GM12878 (cell line): ENCODE results near the gene ARID1A. TPM values are rescaled to one million over a fixed set of nuclear protein-coding genes. Genes with fewer than 3 reads are reported as not detected.
A peak's percentile ranks its signal among the peaks of the same experiment; 100 is the strongest.

ENCODE experiments used
- ATAC-seq: fragments of 200-7000 bp; cut with Tn5 transposase; 3 replicates; pipeline ENCODE4 v1.9.1; 2020; ENCODE audit warnings: mild to moderate bottlenecking, moderate library complexity
- BruUV-seq: library from RNA; stranded (reverse); fragments of 400-500 nt; replicated peaks from 2 replicates; lab custom pipeline; 2021; lab: Mats Ljungman, UMichigan
- CTCF ChIA-PET: fragments of 300-600 bp; sonication (Branson Sonifier 250); formaldehyde crosslinking; extraction: SDS; loops from one replicate; lab custom pipeline; 2021; ENCODE audit warnings: inconsistent platforms; lab: Yijun Ruan, JAX
- POLR2A ChIA-PET: fragments of 350-600 bp; formaldehyde crosslinking; extraction: SDS; loops from one replicate; lab custom pipeline; 2021; ENCODE audit warnings: inconsistent platforms; lab: Charles Lee
- RAD21 ChIA-PET: fragments of 300-600 bp; sonication (Branson Sonifier 250); formaldehyde crosslinking; loops from one replicate; lab custom pipeline; 2023; ENCODE audit warnings: antibody characterized with exemption; ENCODE audit not compliant: unreplicated experiment; lab: Charles Lee
- SMC1A ChIA-PET: fragments of 300-600 bp; sonication (Branson Sonifier 250); formaldehyde crosslinking; loops from one replicate; lab custom pipeline; 2023; ENCODE audit not compliant: unreplicated experiment, uncharacterized antibody; lab: Charles Lee
- DNase-seq: peaks from one replicate; pipeline ENCODE4 v3.0.0-alpha.2; 2011; ENCODE audit warnings: low read depth, low spot score
- FAIRE-seq: peaks from 3 replicates; lab custom pipeline; 2011; peaks lifted over from hg19 to GRCh38; lab: Jason Lieb, UNC
- H2AFZ ChIP-seq: 2 replicates; pipeline ENCODE4 v1.6.0; 2011; ENCODE audit warnings: low read depth, low read length, control low read depth; ENCODE audit not compliant: control insufficient read depth
- H3K27ac ChIP-seq: 2 replicates; pipeline ENCODE4 v1.5.1; 2011; ENCODE audit warnings: control low read depth; ENCODE audit not compliant: control insufficient read depth, insufficient read depth
- H3K27me3 ChIP-seq, 2 experiments: replicated peaks in 1 of 2; 2 replicates each; pipeline versions ENCODE4 v1.6.0 to v1.6.1; 2011; ENCODE audit warnings: low read length in 1 of 2; ENCODE audit not compliant: control insufficient read depth in 2 of 2, insufficient read depth in 2 of 2
- H3K36me3 ChIP-seq, 2 experiments: 2 replicates each; pipeline ENCODE4 v1.5.1; 2011; ENCODE audit warnings: low read length in 1 of 2; ENCODE audit not compliant: control insufficient read depth in 2 of 2, insufficient read depth in 2 of 2
- H3K4me1 ChIP-seq: 2 replicates; pipeline ENCODE4 v1.6.1; 2011; ENCODE audit warnings: mild to moderate bottlenecking, low read length, moderate library complexity, mixed read lengths; ENCODE audit not compliant: control insufficient read depth, insufficient read depth
- H3K4me2 ChIP-seq: 2 replicates; pipeline ENCODE4 v1.6.0; 2011; ENCODE audit warnings: control low read depth; ENCODE audit not compliant: control insufficient read depth, insufficient read depth
- H3K4me3 ChIP-seq: fragments of 200-600 bp; sonication (generic); 2 replicates; pipeline ENCODE4 v1.5.1; 2016
- H3K79me2 ChIP-seq: 2 replicates; pipeline ENCODE4 v1.6.0; 2011; ENCODE audit warnings: low read length; ENCODE audit not compliant: control insufficient read depth, insufficient read depth
- H3K9ac ChIP-seq: 2 replicates; pipeline ENCODE4 v1.8.0; 2011; ENCODE audit warnings: low read length, control low read depth, mixed read lengths; ENCODE audit not compliant: control insufficient read depth, insufficient read depth
- H3K9me3 ChIP-seq: replicated peaks from 3 replicates; pipeline ENCODE4 v1.5.1; 2011; ENCODE audit warnings: mild to moderate bottlenecking, low read length; ENCODE audit not compliant: control insufficient read depth, insufficient read depth
- H4K20me1 ChIP-seq: 2 replicates; pipeline ENCODE4 v1.6.0; 2011; ENCODE audit not compliant: control insufficient read depth, insufficient read depth
- ASH2L ChIP-seq: fragments of 300-600, 200-600 bp; sonication (generic); IDR thresholded peaks from 2 replicates; pipeline ENCODE4 v1.6.1; 2017; ENCODE audit warnings: low read depth, mild to moderate bottlenecking, borderline replicate concordance
- BCLAF1 ChIP-seq: fragments of 450-650 bp; IDR thresholded peaks from 2 replicates; pipeline ENCODE4 v1.6.1; 2017; ENCODE audit warnings: antibody characterized with exemption, mild to moderate bottlenecking, moderate library complexity
- CBX5 ChIP-seq: sonication (generic); IDR thresholded peaks from 2 replicates; pipeline ENCODE4 v1.6.1; 2016; ENCODE audit warnings: low read depth, moderate library complexity, mild to moderate bottlenecking, inconsistent platforms
- ELK1 ChIP-seq: IDR thresholded peaks from 2 replicates; pipeline ENCODE4 v1.6.1; 2012; ENCODE audit warnings: low read depth, low read length, improper control_type of control experiment
- EP300 ChIP-seq, 2 experiments: fragments of 150-350 bp in 1 of 2; IDR thresholded peaks; 2 replicates each; pipeline ENCODE4 v1.6.1; 2011 to 2012; ENCODE audit warnings: low read depth in 2 of 2, low read length in 2 of 2, borderline replicate concordance in 1 of 2, improper control_type of control experiment in 1 of 2, inconsistent platforms in 1 of 2; ENCODE audit not compliant: control insufficient read depth in 1 of 2
- FOXK2 ChIP-seq: fragments of 450-650 bp; IDR thresholded peaks from 2 replicates; pipeline ENCODE4 v1.6.1; 2017; ENCODE audit warnings: mild to moderate bottlenecking, moderate library complexity
- HDGF ChIP-seq: fragments of 450-650 bp; IDR thresholded peaks from 2 replicates; pipeline ENCODE4 v1.6.1; 2016; ENCODE audit warnings: antibody characterized with exemption
- MYC ChIP-seq: IDR thresholded peaks from 2 replicates; pipeline ENCODE4 v1.6.1; 2011; ENCODE audit warnings: mild to moderate bottlenecking, low read length, moderate library complexity, inconsistent platforms; ENCODE audit not compliant: insufficient read depth, insufficient replicate concordance, insufficient read length, severe bottlenecking
- NFIC ChIP-seq: IDR thresholded peaks from 2 replicates; pipeline ENCODE4 v1.6.1; 2012; ENCODE audit warnings: low read depth, mild to moderate bottlenecking, inconsistent platforms, low read length, moderate library complexity
- NFXL1 ChIP-seq: fragments of 450-650 bp; IDR thresholded peaks from 2 replicates; pipeline ENCODE4 v1.6.1; 2017; ENCODE audit warnings: antibody characterized with exemption, mild to moderate bottlenecking, borderline replicate concordance
- RBBP5 ChIP-seq: fragments of 200-600 bp; sonication (generic); conservative IDR thresholded peaks from 2 replicates; pipeline ENCODE4 v1.6.1; 2016
- RELB ChIP-seq: fragments of 450-650 bp; IDR thresholded peaks from 2 replicates; pipeline ENCODE4 v1.6.1; 2017; ENCODE audit warnings: low read depth, mild to moderate bottlenecking, moderate library complexity
- SREBF1 ChIP-seq: IDR thresholded peaks from 2 replicates; pipeline ENCODE4 v1.6.1; 2012; ENCODE audit warnings: mild to moderate bottlenecking, low read length
- ZBTB4 ChIP-seq: fragments of 450-650 bp; formaldehyde crosslinking; IDR thresholded peaks from 2 replicates; pipeline ENCODE4 v1.4.0; 2022; ENCODE audit warnings: mild to moderate bottlenecking, moderate library complexity
- WGBS: methylation state at CpG from one replicate; pipeline ENCODE4 v1.1.6; 2016; ENCODE audit warnings: low lambda C conversion rate; ENCODE audit not compliant: insufficient replicate concordance, insufficient coverage; ENCODE audit errors: missing lambda C conversion rate; 5-methylcytosine and 5-hydroxymethylcytosine counted together
- in situ Hi-C: fragments of 300-500 bp; cut with MboI; formaldehyde crosslinking; loops from 9 replicates; pipeline ENCODE4 v1.14.3; 2018; ENCODE audit warnings: mixed read lengths
- intact Hi-C: fragments of 100-400 bp; cut with micrococcal nuclease; formaldehyde crosslinking; loops from one replicate; pipeline ENCODE4 v1.14.2; 2022; ENCODE audit not compliant: unreplicated experiment
- polyA plus RNA-seq, 11 experiments: library from polyadenylated mRNA; depleted of rRNA in 4 of 11; unstranded in 6 of 11; stranded (reverse) in 5 of 11; fragments of >200 nt; fragmentation: Nextera tagmentation in 4 of 11; fragmentation: Illumina TruSeq in 1 of 11; extraction: Ambion mirVana in 4 of 11; extraction: Trizol in 1 of 11; gene quantifications; 1 replicate in 1 of 11; 2 replicates in 10 of 11; pipeline versions ENCODE4 v1.2.1 to v1.2.3, GENCODE V29; 2011 to 2016; ENCODE audit warnings: inconsistent platforms in 2 of 11, missing spikeins in 2 of 11, low read depth in 1 of 11
- total RNA-seq, 4 experiments: library from RNA; depleted of rRNA in 3 of 4; stranded (reverse); fragments of >200 nt in 3 of 4; fragmentation: Illumina TruSeq in 1 of 4; extraction: Trizol in 1 of 4; gene quantifications; 2 replicates each; pipeline versions ENCODE4 v1.2.1 to v1.2.3, GENCODE V29; 2013 to 2021

ARID1A gene
- total and polyA plus RNA-seq, 10 of the 15 experiments (the other 5 are each of a cell fraction or from before 2014, with no cell fraction given) = 10.0 to 98.0 (median 23.5) TPM

- intact Hi-C loops (no loop called here), in situ Hi-C loops (no loop called here)
- Histone ChIP-seq H3K9ac (no peak overlapping the region), H3K27ac (no peak overlapping the region), H3K79me2 (no peaks in the 10 kb centered on the region; the same call in 1 of the 2 replicates), H2AFZ (no peak overlapping the region), H3K27me3 (no peaks in the 10 kb centered on the region), H4K20me1 (no peaks in the 10 kb centered on the region), H3K4me3 (no peak overlapping the region), H3K4me1 (peaks cover 13% of the 10 kb centered on the region), H3K9me3 (no peaks in the 10 kb centered on the region), H3K4me2 (no peak overlapping the region), H3K36me3 (peaks cover 19 to 32% of the 10 kb centered on the region in 2 experiments)
- BruUV-seq = TSS peak; percentile 49
- no peak for ATAC-seq
- no peak for FAIRE-seq
- WGBS = 70% methylated on average over 11 of the region's 11 CpGs
- POLR2A ChIA-PET = interaction anchor here (0.5 to 1.1 kb wide), 3 partner anchors 85 to 167 kb away, joined by 3 to 6 read pairs (median 4); no protein-coding TSS in a partner anchor
- SMC1A ChIA-PET = interaction anchor here (0.7 to 1.7 kb wide), 8 partner anchors 9 to 179 kb away, joined by 3 to 6 read pairs (median 4); no protein-coding TSS in a partner anchor
- RAD21 ChIA-PET = interaction anchor here (1.0 to 1.3 kb wide), 3 partner anchors 36 to 105 kb away, joined by 3 read pairs; no protein-coding TSS in a partner anchor
- CTCF ChIA-PET = interaction anchor here (1.0 to 3.5 kb wide), 4 partner anchors 30 to 179 kb away, joined by 3 to 14 read pairs (median 4); no protein-coding TSS in a partner anchor
- no peak for DNase-seq
- TF ChIP-seq CBX5 (no peak), RELB (no peak), ASH2L (no peak), ELK1 (no peak), BCLAF1 (no peak), HDGF (no peak), NFXL1 (no peak), SREBF1 (no peak), EP300 (IDR thresholded peaks at IDR 0.05; ENCODE audit: borderline replicate concordance in 1 of 2, control insufficient read depth in 1 of 2, low read depth in 2 of 2, low read length in 2 of 2) (no peak), FOXK2 (no peak), RBBP5 (no peak), NFIC (no peak), ZBTB4 (CRISPR knock-in tag) (no peak), MYC (no peak)
These were observed 85.5 kb downstream of the ARID1A start for GRCh38 chr1:26781206-26781825.
